SK-N-SH treated with all-trans-retinoic acid at 6 μM for 48 hours (cell line): ENCODE data around the gene SPATA46.

Source experiments
- ARNTL ChIP-seq: fragments of 450-650 bp; formaldehyde crosslinking; IDR thresholded peaks from 2 replicates; pipeline ENCODE4 v1.5.0; 2020; ENCODE audit warnings: low read depth, mild to moderate bottlenecking, moderate library complexity, borderline replicate concordance
- BACH2 ChIP-seq: fragments of 250-450 bp; sonication (Bioruptor Pico); IDR thresholded peaks from 2 replicates; pipeline ENCODE4 v1.9.0; 2021; ENCODE audit warnings: mild to moderate bottlenecking, borderline replicate concordance
- GLIS3 ChIP-seq: fragments of 250-450 bp; sonication (Bioruptor Pico); IDR thresholded peaks from 2 replicates; pipeline ENCODE4 v1.5.0; 2020; ENCODE audit warnings: mild to moderate bottlenecking, moderate library complexity
- ISL1 ChIP-seq: fragments of 250-450 bp; sonication (Bioruptor Pico); IDR thresholded peaks from 2 replicates; pipeline ENCODE4 v2.1.2; 2022; ENCODE audit warnings: mild to moderate bottlenecking, moderate library complexity
- SNAI2 ChIP-seq: fragments of 250-450 bp; sonication (Bioruptor Pico); IDR thresholded peaks from 2 replicates; pipeline ENCODE4 v1.5.0; 2020; ENCODE audit warnings: mild to moderate bottlenecking, moderate library complexity
- ZC3H10 ChIP-seq: fragments of 250-450 bp; sonication (Bioruptor Pico); IDR thresholded peaks from 2 replicates; pipeline ENCODE4 v1.5.1; 2021; ENCODE audit warnings: mild to moderate bottlenecking, moderate library complexity
- ZFP3 ChIP-seq: fragments of 250-450 bp; sonication (Bioruptor Pico); IDR thresholded peaks from 2 replicates; pipeline ENCODE4 v1.5.0; 2020; ENCODE audit warnings: mild to moderate bottlenecking, moderate library complexity
- ZNF70 ChIP-seq: fragments of 450-650 bp; formaldehyde crosslinking; IDR thresholded peaks from 2 replicates; pipeline ENCODE4 v1.5.0; 2020; ENCODE audit warnings: mild to moderate bottlenecking, moderate library complexity
- ZNF8 ChIP-seq: fragments of 450-650 bp; formaldehyde crosslinking; IDR thresholded peaks from 2 replicates; pipeline ENCODE4 v1.5.0; 2020; ENCODE audit warnings: mild to moderate bottlenecking, moderate library complexity
- TF ChIP-seq, protein P1 (sequence below): fragments of 250-450 bp; sonication (Bioruptor Pico); IDR thresholded peaks from 2 replicates; pipeline ENCODE4 v1.8.0; 2020; ENCODE audit warnings: mild to moderate bottlenecking, moderate library complexity, borderline replicate concordance
- TF ChIP-seq, protein P2 (sequence below): fragments of 250-450 bp; sonication (Bioruptor Pico); IDR thresholded peaks from 2 replicates; pipeline ENCODE4 v1.5.1; 2020; ENCODE audit warnings: low read depth, mild to moderate bottlenecking, moderate library complexity

DNA sequence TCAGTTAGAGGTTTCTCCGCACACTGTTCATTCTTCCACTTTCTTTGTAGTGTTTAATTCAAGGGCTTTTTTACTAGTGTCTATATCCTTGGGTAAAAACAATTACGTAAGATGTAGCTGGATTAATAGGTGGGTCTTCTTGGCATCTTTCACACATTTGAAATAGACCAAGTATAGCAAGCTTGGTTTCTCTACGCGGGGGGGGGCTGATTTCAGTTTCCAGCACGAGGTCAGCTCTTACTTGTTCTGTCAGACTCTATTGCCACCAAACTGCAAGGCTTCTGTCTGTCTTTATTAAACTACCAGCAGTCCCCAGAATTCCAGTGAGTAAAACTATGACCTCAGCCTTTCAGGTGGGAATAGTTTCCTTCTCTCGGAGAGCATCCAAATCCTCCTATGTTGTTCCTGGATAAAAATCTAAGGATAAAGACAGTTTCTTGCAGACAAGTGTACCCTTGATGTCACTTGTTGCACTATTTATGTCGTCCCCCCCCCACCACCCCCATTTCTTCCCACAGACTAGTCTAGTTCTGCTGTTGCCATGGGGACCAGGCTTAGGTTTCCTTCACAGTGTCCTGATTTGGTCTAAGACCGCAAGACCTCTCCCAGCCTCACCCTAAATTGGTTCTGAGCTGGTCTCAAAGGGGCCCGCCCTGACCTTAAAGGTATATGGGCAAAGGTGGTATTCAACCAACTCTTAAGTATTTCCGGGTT, 17.0 kb downstream of the SPATA46 start:
- TF ChIP-seq ISL1 (no peak), ZNF70 (CRISPR knock-in tag) (no peak), GLIS3 (CRISPR knock-in tag) (no peak), ZFP3 (CRISPR knock-in tag) (no peak), ZC3H10 (CRISPR knock-in tag) (no peak), ZNF8 (no peak), ARNTL (no peak), BACH2 (no peak), SNAI2 (no peak)
- TF ChIP-seq, protein P1, sequence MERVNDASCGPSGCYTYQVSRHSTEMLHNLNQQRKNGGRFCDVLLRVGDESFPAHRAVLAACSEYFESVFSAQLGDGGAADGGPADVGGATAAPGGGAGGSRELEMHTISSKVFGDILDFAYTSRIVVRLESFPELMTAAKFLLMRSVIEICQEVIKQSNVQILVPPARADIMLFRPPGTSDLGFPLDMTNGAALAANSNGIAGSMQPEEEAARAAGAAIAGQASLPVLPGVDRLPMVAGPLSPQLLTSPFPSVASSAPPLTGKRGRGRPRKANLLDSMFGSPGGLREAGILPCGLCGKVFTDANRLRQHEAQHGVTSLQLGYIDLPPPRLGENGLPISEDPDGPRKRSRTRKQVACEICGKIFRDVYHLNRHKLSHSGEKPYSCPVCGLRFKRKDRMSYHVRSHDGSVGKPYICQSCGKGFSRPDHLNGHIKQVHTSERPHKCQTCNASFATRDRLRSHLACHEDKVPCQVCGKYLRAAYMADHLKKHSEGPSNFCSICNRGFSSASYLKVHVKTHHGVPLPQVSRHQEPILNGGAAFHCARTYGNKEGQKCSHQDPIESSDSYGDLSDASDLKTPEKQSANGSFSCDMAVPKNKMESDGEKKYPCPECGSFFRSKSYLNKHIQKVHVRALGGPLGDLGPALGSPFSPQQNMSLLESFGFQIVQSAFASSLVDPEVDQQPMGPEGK (CRISPR knock-in tag): no peak
- TF ChIP-seq, protein P2, sequence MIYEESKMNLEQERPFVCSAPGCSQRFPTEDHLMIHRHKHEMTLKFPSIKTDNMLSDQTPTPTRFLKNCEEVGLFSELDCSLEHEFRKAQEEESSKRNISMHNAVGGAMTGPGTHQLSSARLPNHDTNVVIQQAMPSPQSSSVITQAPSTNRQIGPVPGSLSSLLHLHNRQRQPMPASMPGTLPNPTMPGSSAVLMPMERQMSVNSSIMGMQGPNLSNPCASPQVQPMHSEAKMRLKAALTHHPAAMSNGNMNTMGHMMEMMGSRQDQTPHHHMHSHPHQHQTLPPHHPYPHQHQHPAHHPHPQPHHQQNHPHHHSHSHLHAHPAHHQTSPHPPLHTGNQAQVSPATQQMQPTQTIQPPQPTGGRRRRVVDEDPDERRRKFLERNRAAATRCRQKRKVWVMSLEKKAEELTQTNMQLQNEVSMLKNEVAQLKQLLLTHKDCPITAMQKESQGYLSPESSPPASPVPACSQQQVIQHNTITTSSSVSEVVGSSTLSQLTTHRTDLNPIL: no peak
